GM21360 (cell line): ENCODE data around the gene ATP6V1F.

Source experiments
- ATAC-seq: cut with Tn5 transposase; IDR thresholded peaks from one replicate; pipeline ENCODE4 v1.9.1; 2021; ENCODE audit warnings: mild to moderate bottlenecking, moderate library complexity; ENCODE audit not compliant: unreplicated experiment

ATP6V1F gene

DNA sequence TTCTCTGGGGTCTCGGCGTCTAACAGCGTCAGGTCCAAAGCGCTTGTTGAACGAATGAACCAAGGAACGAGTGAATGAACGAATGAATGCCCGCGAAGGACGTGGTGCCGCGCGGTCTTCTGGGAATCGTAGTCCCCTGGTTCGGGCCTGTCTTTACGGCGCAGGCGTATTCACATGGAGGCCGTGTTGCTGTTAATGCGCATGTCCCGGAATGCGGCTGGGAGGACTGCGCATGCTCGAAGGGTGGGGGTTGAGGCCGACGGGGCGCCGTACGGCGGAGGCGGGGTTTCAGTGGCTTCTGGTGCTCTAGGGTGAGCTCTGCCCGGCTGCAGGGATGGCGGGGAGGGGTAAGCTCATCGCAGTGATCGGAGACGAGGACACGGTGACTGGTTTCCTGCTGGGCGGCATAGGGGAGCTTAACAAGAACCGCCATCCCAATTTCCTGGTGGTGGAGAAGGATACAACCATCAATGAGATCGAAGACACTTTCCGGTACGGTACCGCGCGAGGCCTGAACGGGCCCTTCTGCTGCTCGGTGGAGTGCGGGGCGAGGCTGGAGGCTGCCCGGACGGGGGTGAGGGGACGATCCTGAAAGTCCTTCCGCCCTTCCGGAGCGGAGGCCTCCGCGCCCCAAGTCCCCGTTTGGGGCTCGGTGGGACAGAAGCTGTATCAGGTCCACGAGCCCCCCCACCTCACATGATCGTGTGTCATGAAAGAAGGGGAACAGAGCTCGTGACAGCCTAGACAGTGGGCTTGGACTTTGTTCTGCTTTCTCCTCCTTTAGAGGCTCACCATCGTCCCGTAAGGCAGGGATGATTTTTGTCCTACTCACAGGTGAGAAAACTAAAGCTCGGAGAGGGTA is at the start of gene ATP6V1F:
TSS of gene ATP6V1F (plus strand) at position 286 of the 862 bp plus-strand sequence. CDS start at position 335, 49 bp downstream.
- peak; percentile 75 for ATAC-seq

DNA sequence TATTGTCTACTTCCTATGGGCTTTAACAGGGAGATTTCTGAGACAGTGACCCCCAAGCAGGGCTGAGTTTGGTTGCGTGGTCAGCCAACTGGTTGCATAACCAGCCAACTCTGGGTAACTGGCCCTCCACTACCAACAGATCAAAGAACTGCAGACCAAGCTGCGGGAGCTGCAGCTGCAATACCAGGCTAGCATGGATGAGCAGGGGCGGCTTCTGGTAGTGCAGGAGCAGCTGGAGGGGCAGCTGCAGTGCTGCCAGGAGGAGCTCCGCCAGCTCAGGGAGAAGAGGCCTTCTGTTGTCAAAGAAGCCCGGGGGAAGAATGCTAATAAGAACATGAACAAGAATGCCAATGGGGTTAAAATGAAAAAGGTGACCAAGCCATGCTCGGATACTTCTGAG is 48.2 kb upstream of the ATP6V1F start:
- ATAC-seq: no peak

GRCh38 chr7:128815289-128815942 is 47.2 kb upstream of the ATP6V1F start:
- ATAC-seq: no peak

DNA sequence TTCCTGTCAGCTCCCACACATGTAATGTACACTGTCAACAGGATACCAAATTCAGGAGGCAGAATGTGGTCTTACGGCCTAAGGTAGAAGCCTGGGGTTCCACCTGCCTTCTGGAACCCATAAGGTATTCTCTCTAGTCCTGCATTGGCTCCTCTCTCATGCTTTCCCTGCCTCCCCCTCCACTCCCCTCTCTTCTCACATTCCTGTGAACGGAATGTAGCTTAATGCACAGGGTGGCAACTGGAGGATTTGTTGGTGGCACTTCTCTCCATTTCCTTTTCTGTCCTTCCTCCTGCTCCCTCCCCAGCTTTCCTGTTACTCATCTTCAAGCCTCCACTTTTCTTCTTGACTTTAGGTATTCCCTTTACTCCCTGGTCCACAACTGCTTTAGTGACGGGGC is 44.0 kb upstream of the ATP6V1F start:
- no peak for ATAC-seq

DNA sequence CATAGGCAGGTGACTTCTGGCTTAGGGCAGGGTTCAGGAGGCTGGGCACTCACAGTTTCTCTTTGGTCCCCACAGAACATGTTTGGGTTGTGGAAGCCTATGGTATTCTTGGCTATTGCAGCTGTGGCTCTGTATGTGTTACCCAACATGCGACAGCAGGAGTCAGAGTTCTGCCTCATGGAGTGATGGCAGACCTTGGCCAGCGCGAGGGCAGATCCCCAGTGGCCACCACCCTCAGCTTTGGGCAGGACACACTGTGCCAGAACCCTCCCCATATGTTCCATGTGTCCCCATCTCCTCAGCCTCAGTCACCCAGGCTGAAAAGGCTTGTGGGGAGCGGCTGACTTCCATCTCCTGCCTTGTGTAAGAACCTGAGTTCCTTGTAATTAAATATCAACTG is 40.9 kb upstream of the ATP6V1F start:
- no peak for ATAC-seq

DNA sequence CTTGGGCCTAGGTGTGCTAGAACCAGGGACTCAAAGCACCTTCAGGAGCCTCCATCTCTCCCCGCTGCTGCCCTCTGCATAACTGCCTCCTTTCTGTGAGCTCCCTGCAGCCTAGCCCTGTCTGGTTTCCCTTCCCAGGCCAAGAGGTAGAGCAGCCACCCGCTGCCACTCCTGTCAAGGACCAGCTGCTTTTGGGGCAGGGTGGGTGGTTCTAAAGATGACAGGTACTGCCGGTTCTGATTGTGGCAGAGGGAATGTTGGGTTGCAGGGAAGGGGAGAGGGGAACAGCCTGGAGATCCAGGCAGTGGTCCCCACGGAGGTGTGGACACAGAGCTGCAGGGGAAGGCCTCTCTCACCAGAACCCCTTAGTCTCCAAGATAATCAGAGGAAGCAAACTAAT is 36.1 kb upstream of the ATP6V1F start:
- ATAC-seq: no peak

- ATAC-seq: no peak
Observed at GRCh38 chr7:128826916-128827247, 35.8 kb upstream of the ATP6V1F start.

- no peak for ATAC-seq
Observed at GRCh38 chr7:128827248-128827958, 35.3 kb upstream of the ATP6V1F start.

GRCh38 chr7:128827971-128828711 is 34.5 kb upstream of the ATP6V1F start:
- ATAC-seq: no peak

- ATAC-seq: no peak
Observed at GRCh38 chr7:128829391-128830166, 33.1 kb upstream of the ATP6V1F start.

- ATAC-seq: no peak
Observed at GRCh38 chr7:128830231-128831177, 32.2 kb upstream of the ATP6V1F start, which contains the start of gene FLNC. TSS of gene FLNC (plus strand) at chr7:128830406. CDS start at chr7:128830638, 232 bp downstream.

GRCh38 chr7:128831178-128831993 is 31.3 kb upstream of the ATP6V1F start:
- ATAC-seq: no peak

DNA sequence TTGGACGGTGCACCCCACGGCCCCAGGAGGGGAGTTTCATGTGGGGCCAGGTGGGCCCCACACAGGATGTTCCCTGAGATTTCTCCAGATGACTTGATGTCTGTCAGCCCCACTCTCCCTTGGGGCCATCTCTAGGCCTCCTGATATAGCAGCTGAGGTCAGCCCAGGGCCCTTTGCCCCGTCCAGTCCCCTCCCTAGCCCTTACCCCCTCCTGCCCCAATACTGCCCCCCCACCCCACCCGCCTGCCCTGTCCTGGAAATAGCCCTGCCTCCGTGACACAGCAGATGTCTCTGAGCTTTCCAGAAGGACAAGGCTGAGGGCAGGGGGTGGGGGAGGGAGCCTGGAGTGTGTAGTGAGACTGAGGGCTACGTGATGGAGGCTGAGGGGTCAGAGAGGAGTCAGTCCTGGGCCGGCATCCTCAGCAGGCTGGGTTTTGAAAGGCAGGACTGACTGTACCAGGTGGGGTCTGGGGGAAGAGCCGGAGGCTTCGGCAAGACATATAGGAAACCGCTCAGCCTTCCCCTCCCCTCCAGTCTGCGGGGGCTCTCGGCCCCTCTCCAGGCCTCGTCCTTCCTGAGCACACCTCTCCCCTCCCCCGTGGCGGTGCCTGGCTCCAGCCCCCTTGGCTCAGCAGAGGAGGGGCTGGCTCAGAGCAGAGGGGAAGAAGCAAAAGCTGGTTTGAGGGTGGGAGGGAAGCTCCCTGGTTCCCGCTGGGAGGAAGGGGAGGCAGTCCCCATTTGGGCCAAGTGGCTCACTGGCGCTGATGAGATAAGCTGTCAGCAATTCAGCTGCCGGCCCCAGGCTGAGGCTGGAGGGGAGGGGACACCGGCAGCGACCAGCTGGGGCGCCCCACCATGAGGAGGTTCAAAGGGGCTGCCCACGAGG is 30.4 kb upstream of the ATP6V1F start:
- no peak for ATAC-seq

- no peak for ATAC-seq
Observed at GRCh38 chr7:128832880-128833147, 29.8 kb upstream of the ATP6V1F start.

DNA sequence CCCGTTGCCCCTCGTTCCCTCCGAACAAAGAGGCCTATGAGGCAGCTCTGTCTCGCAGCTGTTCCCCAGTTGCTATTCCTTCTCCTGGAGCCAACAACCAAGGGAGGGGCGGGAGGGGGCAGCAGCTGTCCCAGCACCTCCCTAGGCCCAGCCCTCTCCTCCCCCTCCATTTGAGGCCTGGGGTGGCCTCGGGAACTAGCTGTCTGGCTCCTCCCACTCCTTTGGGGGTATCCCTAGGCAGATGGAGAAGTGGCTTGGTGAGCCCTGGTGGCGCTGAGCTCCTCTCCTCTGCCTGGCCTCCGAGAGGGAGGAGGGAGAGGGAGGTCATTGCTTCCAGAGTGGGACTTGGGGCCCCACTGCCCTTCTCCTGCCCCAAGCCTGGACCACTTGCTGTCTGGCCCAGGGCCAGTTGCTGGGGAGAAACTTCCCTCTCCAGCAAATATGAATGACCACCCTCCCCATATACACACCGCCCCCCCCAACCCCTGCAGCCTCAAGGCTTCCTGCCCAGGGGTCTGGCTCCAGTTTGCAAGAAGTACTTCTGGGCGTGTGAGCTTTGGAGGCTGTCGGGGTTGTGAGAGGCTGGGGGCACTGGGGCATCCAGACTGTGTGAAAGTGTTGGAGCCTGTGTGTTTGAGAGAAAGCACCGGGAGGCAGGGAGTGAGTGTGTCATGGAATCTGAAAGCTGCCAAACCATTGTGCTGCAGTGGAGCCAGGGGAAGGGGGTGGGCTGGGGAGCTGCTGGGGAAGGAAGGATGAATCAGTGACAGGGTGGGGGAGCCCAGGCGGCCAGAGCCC is 29.3 kb upstream of the ATP6V1F start:
- no peak for ATAC-seq

DNA sequence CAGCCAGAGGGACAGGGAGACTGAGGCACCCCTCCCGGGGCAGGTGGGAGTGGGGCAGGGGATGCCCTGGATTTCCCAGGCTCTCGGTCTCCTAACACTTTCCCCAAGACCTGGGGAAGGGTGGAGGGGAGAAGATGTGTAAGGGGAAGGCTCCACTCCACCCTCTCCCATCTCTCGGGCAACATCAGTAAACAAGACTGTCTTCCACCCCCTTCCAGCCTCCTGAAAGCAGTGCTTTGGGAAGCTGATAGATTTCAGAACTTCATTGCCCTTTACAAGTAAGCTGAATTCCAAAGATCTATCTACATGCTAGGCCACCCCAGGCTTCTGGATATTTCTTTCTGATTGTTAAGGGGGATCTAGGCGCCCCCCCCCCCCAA is 28.7 kb upstream of the ATP6V1F start:
- no peak for ATAC-seq

DNA sequence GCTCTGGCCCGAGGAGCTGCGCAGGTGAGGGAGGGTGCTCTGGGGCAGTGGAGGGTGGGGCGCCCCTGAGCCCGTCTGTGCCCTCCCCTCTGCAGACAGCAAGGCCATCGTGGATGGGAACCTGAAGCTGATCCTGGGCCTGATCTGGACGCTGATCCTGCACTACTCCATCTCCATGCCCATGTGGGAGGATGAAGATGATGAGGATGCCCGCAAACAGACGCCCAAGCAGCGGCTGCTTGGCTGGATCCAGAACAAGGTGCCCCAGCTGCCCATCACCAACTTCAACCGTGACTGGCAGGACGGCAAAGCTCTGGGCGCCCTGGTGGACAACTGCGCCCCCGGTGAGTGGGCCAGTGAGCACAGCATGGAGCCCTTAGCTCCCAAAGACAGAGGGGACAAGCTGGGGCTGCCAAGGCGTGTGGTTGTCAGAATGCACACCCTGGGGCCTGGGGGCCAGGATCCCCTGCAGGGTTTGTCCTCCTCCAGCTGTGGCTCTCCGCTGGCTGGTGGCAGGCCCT is 27.4 kb upstream of the ATP6V1F start:
- no peak for ATAC-seq
